OCI-LY1 (cell line): ENCODE results near the gene CD300C.

Source experiments
- EZH2 ChIP-seq: fragments of 200-600 bp; sonication (generic), shearing (Covaris generic); IDR thresholded peaks from 2 replicates; pipeline ENCODE4 v1.8.0; 2017; ENCODE audit warnings: borderline replicate concordance, mixed run types, mild to moderate bottlenecking, antibody characterized with exemption, low read length, moderate library complexity, mixed read lengths
- TF ChIP-seq, protein P1 (sequence below): fragments of 200-600 bp; sonication (generic), shearing (Covaris generic); IDR thresholded peaks from 2 replicates; pipeline ENCODE4 v1.5.1; 2017; ENCODE audit warnings: mild to moderate bottlenecking, antibody characterized with exemption, low read length, moderate library complexity, mixed read lengths

DNA sequence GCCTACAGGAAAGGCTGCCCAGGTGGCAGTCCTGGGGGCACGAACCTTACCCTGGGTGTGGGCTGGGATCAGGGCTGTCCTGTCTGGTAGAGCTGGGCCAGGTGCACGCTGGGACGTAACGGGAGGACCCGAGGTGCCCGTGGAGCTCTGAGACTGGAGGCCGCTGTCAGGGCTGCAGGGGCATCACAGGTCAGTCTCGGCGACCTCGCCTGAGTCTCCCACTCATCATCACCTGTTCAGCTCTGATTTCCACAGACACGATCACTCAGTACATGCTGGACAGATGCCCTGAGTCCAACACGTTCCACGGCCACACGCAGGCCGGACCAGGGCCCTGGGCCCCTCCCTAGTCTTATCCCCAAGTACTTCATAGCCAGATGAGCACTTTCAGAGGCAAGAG, 4.7 kb upstream of the CD300C start:
- TF ChIP-seq, protein P1, sequence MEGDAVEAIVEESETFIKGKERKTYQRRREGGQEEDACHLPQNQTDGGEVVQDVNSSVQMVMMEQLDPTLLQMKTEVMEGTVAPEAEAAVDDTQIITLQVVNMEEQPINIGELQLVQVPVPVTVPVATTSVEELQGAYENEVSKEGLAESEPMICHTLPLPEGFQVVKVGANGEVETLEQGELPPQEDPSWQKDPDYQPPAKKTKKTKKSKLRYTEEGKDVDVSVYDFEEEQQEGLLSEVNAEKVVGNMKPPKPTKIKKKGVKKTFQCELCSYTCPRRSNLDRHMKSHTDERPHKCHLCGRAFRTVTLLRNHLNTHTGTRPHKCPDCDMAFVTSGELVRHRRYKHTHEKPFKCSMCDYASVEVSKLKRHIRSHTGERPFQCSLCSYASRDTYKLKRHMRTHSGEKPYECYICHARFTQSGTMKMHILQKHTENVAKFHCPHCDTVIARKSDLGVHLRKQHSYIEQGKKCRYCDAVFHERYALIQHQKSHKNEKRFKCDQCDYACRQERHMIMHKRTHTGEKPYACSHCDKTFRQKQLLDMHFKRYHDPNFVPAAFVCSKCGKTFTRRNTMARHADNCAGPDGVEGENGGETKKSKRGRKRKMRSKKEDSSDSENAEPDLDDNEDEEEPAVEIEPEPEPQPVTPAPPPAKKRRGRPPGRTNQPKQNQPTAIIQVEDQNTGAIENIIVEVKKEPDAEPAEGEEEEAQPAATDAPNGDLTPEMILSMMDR, result no peak
- TF ChIP-seq EZH2, result no peak
